SK-N-SH (cell line): ENCODE data around the gene DNAJB12. TPM values are rescaled to one million over a fixed set of nuclear protein-coding genes. Genes with fewer than 3 reads are reported as not detected.

Experiments used
- CTCF ChIA-PET: fragments of 300-600, 350-600 bp; formaldehyde crosslinking; extraction: SDS; loops from one replicate; lab custom pipeline; 2021; lab: Yijun Ruan, JAX
- POLR2A ChIA-PET: fragments of 350-600 bp; sonication (Branson Sonifier 250); formaldehyde crosslinking; extraction: SDS; loops from one replicate; lab custom pipeline; 2020; ENCODE audit warnings: antibody characterized with exemption, inconsistent platforms; lab: Yijun Ruan, JAX
- DNase-seq: peaks from one replicate; pipeline ENCODE4 v3.0.0; 2012
- H2AFZ ChIP-seq: fragments of 200-600 bp; sonication (generic); 2 replicates; pipeline ENCODE4 v1.8.1; 2016; ENCODE audit warnings: antibody characterized with exemption, mild to moderate bottlenecking, low read depth
- H3F3A ChIP-seq: fragments of 200-600 bp; sonication (generic); replicated peaks from 2 replicates; pipeline ENCODE3; 2016; ENCODE audit warnings: antibody characterized with exemption, mild to moderate bottlenecking; ENCODE audit not compliant: insufficient read depth
- H3K27ac ChIP-seq, 2 experiments: fragments of 200-500 bp in 1 of 2; fragments of 200-600 bp in 1 of 2; sonication (Bioruptor generic) in 1 of 2; sonication (generic), shearing (Covaris generic) in 1 of 2; 2 replicates each; pipeline versions ENCODE4 v1.5.1 to v1.6.1; 2014 to 2016; ENCODE audit warnings: low read depth in 2 of 2, inconsistent platforms in 1 of 2, low read length in 1 of 2, mild to moderate bottlenecking in 1 of 2, mixed read lengths in 1 of 2
- H3K27me3 ChIP-seq: fragments of 200-600 bp; sonication (generic), shearing (Covaris generic); 2 replicates; pipeline ENCODE4 v1.6.1; 2016; ENCODE audit warnings: mixed run types; ENCODE audit not compliant: insufficient read depth
- H3K36me3 ChIP-seq, 2 experiments: fragments of 200-500 bp in 1 of 2; fragments of 200-600 bp in 1 of 2; sonication (Bioruptor generic) in 1 of 2; sonication (generic) in 1 of 2; replicated peaks in 1 of 2; 2 replicates each; pipeline versions ENCODE3 to v1.5.1; 2014 to 2016; ENCODE audit warnings: low read length in 1 of 2, mild to moderate bottlenecking in 1 of 2; ENCODE audit not compliant: insufficient read depth in 2 of 2, control insufficient read depth in 1 of 2
- H3K4me1 ChIP-seq, 2 experiments: fragments of 200-500 bp in 1 of 2; fragments of 200-600 bp in 1 of 2; sonication (Bioruptor generic) in 1 of 2; sonication (generic), shearing (Covaris generic) in 1 of 2; 2 replicates each; pipeline versions ENCODE4 v1.5.1 to v1.6.1; 2014 to 2016; ENCODE audit warnings: low read depth in 1 of 2, low read length in 1 of 2, mixed run types in 1 of 2; ENCODE audit not compliant: insufficient read depth in 2 of 2, control insufficient read depth in 1 of 2
- H3K4me2 ChIP-seq: fragments of 200-600 bp; sonication (generic), shearing (Covaris generic); 2 replicates; pipeline ENCODE4 v1.6.1; 2017; ENCODE audit warnings: mixed run types
- H3K4me3 ChIP-seq, 2 experiments: fragments of 200-500 bp in 1 of 2; fragments of 200-600 bp in 1 of 2; sonication (Bioruptor generic) in 1 of 2; sonication (generic), shearing (Covaris generic) in 1 of 2; 2 replicates each; pipeline versions ENCODE4 v1.5.1 to v1.8.1; 2014 to 2016; ENCODE audit warnings: low read depth in 2 of 2, inconsistent platforms in 1 of 2, low read length in 1 of 2, mild to moderate bottlenecking in 1 of 2, mixed read lengths in 1 of 2, moderate library complexity in 1 of 2
- H3K79me2 ChIP-seq: fragments of 200-600 bp; sonication (generic); 2 replicates; pipeline ENCODE4 v1.8.1; 2017; ENCODE audit warnings: mild to moderate bottlenecking; ENCODE audit not compliant: insufficient read depth
- H3K9ac ChIP-seq: fragments of 200-600 bp; sonication (generic); 2 replicates; pipeline ENCODE4 v1.6.1; 2017; ENCODE audit warnings: mixed run types
- H3K9me2 ChIP-seq: fragments of 200-600 bp; sonication (generic); 2 replicates; pipeline ENCODE4 v1.6.1; 2017; ENCODE audit warnings: mixed run types
- H3K9me3 ChIP-seq: fragments of 200-600 bp; sonication (generic); 2 replicates; pipeline ENCODE4 v1.6.1; 2017; ENCODE audit warnings: mixed run types, mild to moderate bottlenecking, moderate library complexity
- H4K20me1 ChIP-seq: fragments of 200-600 bp; sonication (generic); 2 replicates; pipeline ENCODE4 v1.6.1; 2017; ENCODE audit warnings: mild to moderate bottlenecking, mixed run types; ENCODE audit not compliant: insufficient read depth
- CTCF ChIP-seq: fragments of 200-600 bp; sonication (generic); IDR thresholded peaks from 2 replicates; pipeline ENCODE4 v1.6.1; 2017; ENCODE audit warnings: antibody characterized with exemption, mild to moderate bottlenecking, moderate library complexity
- ELF1 ChIP-seq: IDR thresholded peaks from 2 replicates; pipeline ENCODE4 v1.4.0; 2012
- EP300 ChIP-seq, 2 experiments: IDR thresholded peaks; 2 replicates each; pipeline versions ENCODE4 v1.4.0 to v1.6.1; 2012; ENCODE audit warnings: borderline replicate concordance in 1 of 2, low read depth in 1 of 2, low read length in 1 of 2
- EZH2phosphoT487 ChIP-seq: fragments of 200-600 bp; sonication (generic); IDR thresholded peaks from 2 replicates; pipeline ENCODE4 v1.6.1; 2017; ENCODE audit warnings: low read depth, mixed run types, mild to moderate bottlenecking, antibody characterized with exemption, moderate library complexity, borderline replicate concordance
- FOSL2 ChIP-seq: IDR thresholded peaks from 2 replicates; pipeline ENCODE4 v1.4.0; 2012; ENCODE audit warnings: low read depth, mild to moderate bottlenecking, moderate library complexity, borderline replicate concordance
- FOXJ3 ChIP-seq: sonication (generic); formaldehyde crosslinking; IDR thresholded peaks from 2 replicates; pipeline ENCODE4 v1.5.1; 2020; ENCODE audit warnings: mild to moderate bottlenecking, missing genetic modification reagents
- FOXM1 ChIP-seq: IDR thresholded peaks from 2 replicates; pipeline ENCODE4 v1.4.0; 2012; ENCODE audit warnings: low read depth, mild to moderate bottlenecking
- GATA2 ChIP-seq: sonication (generic); formaldehyde crosslinking; IDR thresholded peaks from 2 replicates; pipeline ENCODE4 v1.5.0; 2020; ENCODE audit warnings: mild to moderate bottlenecking, missing genetic modification reagents
- IRF3 ChIP-seq: fragments of 150-350 bp; IDR thresholded peaks from 2 replicates; pipeline ENCODE4 v1.6.1; 2016; ENCODE audit warnings: mild to moderate bottlenecking, low read depth, low read length
- JUND ChIP-seq: IDR thresholded peaks from 2 replicates; pipeline ENCODE4 v1.4.0; 2012
- MXI1 ChIP-seq: IDR thresholded peaks from 2 replicates; pipeline ENCODE4 v1.6.1; 2012; ENCODE audit warnings: mild to moderate bottlenecking, low read depth, low read length, improper control_type of control experiment
- NFIC ChIP-seq: IDR thresholded peaks from 2 replicates; pipeline ENCODE4 v1.4.0; 2012; ENCODE audit warnings: borderline replicate concordance
- NRF1 ChIP-seq: IDR thresholded peaks from 2 replicates; pipeline ENCODE4 v1.6.1; 2012; ENCODE audit warnings: low read depth, mild to moderate bottlenecking, low read length
- PBX3 ChIP-seq: IDR thresholded peaks from 2 replicates; pipeline ENCODE4; 2012
- POLR2AphosphoS5 ChIP-seq: IDR thresholded peaks from 2 replicates; pipeline ENCODE4 v1.6.1; 2012; ENCODE audit warnings: low read depth, low read length
- RAD21 ChIP-seq: IDR thresholded peaks from 2 replicates; pipeline ENCODE4 v1.6.1; 2012; ENCODE audit warnings: mild to moderate bottlenecking, low read length
- RCOR1 ChIP-seq: fragments of 150-350 bp; IDR thresholded peaks from 2 replicates; pipeline ENCODE4 v1.6.1; 2017; ENCODE audit warnings: antibody characterized with exemption, low read length
- RFX5 ChIP-seq: IDR thresholded peaks from 2 replicates; pipeline ENCODE4 v1.6.1; 2012; ENCODE audit warnings: mild to moderate bottlenecking, improper control_type of control experiment, low read length
- RXRA ChIP-seq: IDR thresholded peaks from 2 replicates; pipeline ENCODE4 v1.4.0; 2012; ENCODE audit warnings: low read depth, mild to moderate bottlenecking, borderline replicate concordance
- TCF12 ChIP-seq: IDR thresholded peaks from 2 replicates; pipeline ENCODE4 v1.4.0; 2012
- USF2 ChIP-seq: fragments of 150-350 bp; IDR thresholded peaks from 2 replicates; pipeline ENCODE4 v1.6.1; 2017; ENCODE audit warnings: antibody characterized with exemption, low read length, low read depth, borderline replicate concordance
- ZBTB33 ChIP-seq: IDR thresholded peaks from 2 replicates; pipeline ENCODE4 v1.4.0; 2012; ENCODE audit warnings: low read depth, borderline replicate concordance
- WGBS: methylation state at CpG from one replicate; pipeline ENCODE4 v1.1.6; 2017; ENCODE audit warnings: low lambda C conversion rate; 5-methylcytosine and 5-hydroxymethylcytosine counted together
- polyA plus RNA-seq, 3 experiments: library from polyadenylated mRNA; depleted of rRNA; stranded (reverse); fragments of >200 nt; gene quantifications; 2 replicates each; pipeline ENCODE4 v1.2.3, GENCODE V29; 2012

Gene DNAJB12
- polyA plus RNA-seq, 1 of the 3 experiments (the other 2 are of a cell fraction) = 25.8 TPM

GRCh38 chr10:72367301-72367960 lies 12.7 kb upstream of the DNAJB12 start (continued):
- TF ChIP-seq POLR2AphosphoS5 (no peak), RFX5 (no peak), NRF1 (no peak), TCF12 (no peak), EZH2phosphoT487 (no peak), PBX3 (no peak), FOXJ3 (no peak), RXRA (no peak), FOXM1 (no peak)
- TF ChIP-seq, all 33 proteins: peak for 0

- no peaks in the 10 kb centered on the region for H3K79me2 ChIP-seq
- H3K9me2 ChIP-seq = no peaks in the 10 kb centered on the region
- no peaks in the 10 kb centered on the region for H3K36me3 ChIP-seq
- H3K27ac ChIP-seq = no peak overlapping the region
- H3K9ac ChIP-seq = no peak overlapping the region
- DNase-seq = no peak
- H2AFZ ChIP-seq = no peak overlapping the region
- H4K20me1 ChIP-seq = no peaks in the 10 kb centered on the region
- H3K9me3 ChIP-seq = no peaks in the 10 kb centered on the region
- ChIA-PET POLR2A (interaction anchor here (0.9 to 1.2 kb wide), 2 partner anchors 328 to 469 kb away, joined by 3 read pairs; no protein-coding TSS in a partner anchor), CTCF (interaction anchor here (0.8 to 4.6 kb wide), 33 partner anchors 10 to 696 kb away, joined by 3 to 90 read pairs (median 4); partner anchors contain the start of genes DNAJB12 and MCU)
- H3K27me3 ChIP-seq = no peaks in the 10 kb centered on the region
- H3K4me3 ChIP-seq = no peak overlapping the region
- no peak for TF ChIP-seq JUND
- TF ChIP-seq GATA2 (CRISPR knock-in tag) = no peak
- no peak for TF ChIP-seq EP300 (IDR thresholded peaks at IDR 0.05; ENCODE audit: borderline replicate concordance in 1 of 2, low read depth in 1 of 2, low read length in 1 of 2)
- no peak for TF ChIP-seq POLR2AphosphoS5
- TF ChIP-seq RAD21 = no peak
- no peak for TF ChIP-seq RCOR1
- TF ChIP-seq TCF12 = no peak
- TF ChIP-seq NRF1 = no peak
- no peak for TF ChIP-seq IRF3
- TF ChIP-seq CTCF = no peak
- TF ChIP-seq NFIC = no peak
- no peak for TF ChIP-seq ELF1
- TF ChIP-seq USF2 = no peak
- TF ChIP-seq FOSL2 = no peak
- no peak for TF ChIP-seq MXI1
- no peak for TF ChIP-seq ZBTB33
- H3F3A ChIP-seq = peaks cover 5% of the 10 kb centered on the region
- peaks cover 2 to 12% of the 10 kb centered on the region in 2 experiments; a peak in 1 of 4 replicates for H3K4me1 ChIP-seq
- WGBS = 91% methylated on average over 7 of the region's 7 CpGs
- H3K4me2 ChIP-seq = no peak overlapping the region
Measured at GRCh38 chr10:72365106-72365895, 10.6 kb upstream of the DNAJB12 start.
